GM12891 (cell line): Measurements from ENCODE around the gene BCAT1.

Experiments used
- POLR2A ChIP-seq: IDR thresholded peaks from 2 replicates; pipeline ENCODE4 v1.6.1; 2011; ENCODE audit warnings: low read depth, low read length, control low read depth
- SPI1 ChIP-seq: IDR thresholded peaks from 2 replicates; pipeline ENCODE4 v1.6.1; 2011; ENCODE audit warnings: low read depth, low read length, control low read depth

- TF ChIP-seq SPI1 (no peak), POLR2A (no peak)
Measured at GRCh38 chr12:24856541-24856940, 92.4 kb downstream of the BCAT1 start.
